ENCODE measurements around the gene ACVR1.
"Not testable (repeated sequence)": the region's sequence is repeated elsewhere in the genome, so short reads cannot be mapped to it uniquely, and the experiment has no call there.

ACVR1 gene

DNA sequence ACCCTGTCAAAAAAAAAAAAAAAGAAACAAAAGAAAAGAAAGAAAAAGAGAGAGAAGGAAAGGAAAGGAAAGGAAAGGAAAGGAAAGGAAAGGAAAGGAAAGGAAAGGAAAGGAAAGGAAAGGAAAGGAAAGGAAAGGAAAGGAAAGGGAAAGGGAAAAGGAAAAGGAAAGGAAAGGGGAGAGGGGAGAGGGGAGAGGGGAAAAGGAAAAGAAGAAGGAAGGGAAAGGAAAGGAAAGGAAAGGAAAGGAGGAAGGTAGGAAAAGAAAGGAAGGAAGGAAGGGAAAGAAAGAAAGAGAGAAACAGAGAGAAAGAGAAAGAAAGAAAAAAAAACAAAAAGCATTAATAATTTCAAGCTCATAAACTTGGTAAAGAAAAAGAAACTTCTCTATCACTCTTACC lies 49.5 kb downstream of the ACVR1 start:
- not testable (repeated sequence) for DNase-seq (ENCODE audit: low spot score)

DNA sequence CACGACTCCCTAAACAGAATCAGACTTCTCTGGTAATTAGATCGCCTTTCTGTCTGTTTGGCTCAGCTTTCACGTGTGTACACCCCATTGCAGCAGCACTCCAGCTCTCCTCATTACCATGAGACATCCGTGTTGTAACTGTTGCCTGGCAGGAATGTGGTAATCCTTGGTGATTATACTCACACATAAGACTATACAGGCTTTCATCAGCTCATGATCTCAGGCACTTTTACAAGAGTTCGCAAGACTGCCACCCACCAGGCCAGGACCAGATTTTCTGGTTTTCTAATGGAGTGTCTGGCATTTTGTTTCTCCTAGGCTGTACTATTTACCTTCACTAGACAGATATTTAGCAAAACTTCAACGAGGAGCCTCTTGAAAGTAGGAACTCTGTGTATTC lies 50.2 kb downstream of the ACVR1 start:
- DNase-seq (ENCODE audit: low spot score), result no peak

DNA sequence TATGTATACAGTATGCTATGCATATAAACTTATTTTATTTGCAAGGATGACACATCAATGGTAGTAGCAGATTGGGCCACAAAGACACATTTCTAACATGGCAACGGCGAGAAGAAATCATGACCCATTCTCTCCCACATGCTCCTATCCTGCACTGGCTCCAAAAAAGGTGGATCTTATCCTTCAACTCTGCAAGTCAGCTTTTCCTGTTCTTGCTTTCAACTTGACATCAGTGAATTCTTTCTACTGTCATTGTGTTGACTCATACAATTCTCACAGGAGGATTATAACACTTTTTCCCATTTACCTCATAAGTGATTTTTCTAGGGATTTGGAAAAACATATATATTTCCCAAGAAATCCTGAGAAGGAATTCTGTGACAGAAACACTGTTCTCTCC lies 53.1 kb downstream of the ACVR1 start:
- DNase-seq (ENCODE audit: low spot score), result no peak

DNA sequence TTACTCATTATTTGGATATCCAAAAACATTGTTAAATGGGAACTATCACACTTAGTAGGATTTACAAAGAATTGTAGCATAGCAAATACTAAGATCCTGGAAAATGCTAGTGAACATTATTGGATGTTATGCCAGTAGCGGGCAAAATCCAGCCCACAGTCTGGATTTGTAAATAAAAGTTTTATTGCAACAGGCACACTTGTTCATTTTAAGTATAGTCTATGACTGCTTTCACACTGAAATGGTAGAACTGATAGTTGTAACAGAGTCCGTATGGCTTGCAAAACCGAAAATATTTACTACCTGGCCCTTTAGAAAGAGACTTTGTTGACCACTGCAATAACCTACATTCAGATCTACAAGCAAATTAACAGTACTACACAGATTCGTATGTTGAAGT lies 53.6 kb downstream of the ACVR1 start:
- DNase-seq (ENCODE audit: low spot score), result no peak

DNA sequence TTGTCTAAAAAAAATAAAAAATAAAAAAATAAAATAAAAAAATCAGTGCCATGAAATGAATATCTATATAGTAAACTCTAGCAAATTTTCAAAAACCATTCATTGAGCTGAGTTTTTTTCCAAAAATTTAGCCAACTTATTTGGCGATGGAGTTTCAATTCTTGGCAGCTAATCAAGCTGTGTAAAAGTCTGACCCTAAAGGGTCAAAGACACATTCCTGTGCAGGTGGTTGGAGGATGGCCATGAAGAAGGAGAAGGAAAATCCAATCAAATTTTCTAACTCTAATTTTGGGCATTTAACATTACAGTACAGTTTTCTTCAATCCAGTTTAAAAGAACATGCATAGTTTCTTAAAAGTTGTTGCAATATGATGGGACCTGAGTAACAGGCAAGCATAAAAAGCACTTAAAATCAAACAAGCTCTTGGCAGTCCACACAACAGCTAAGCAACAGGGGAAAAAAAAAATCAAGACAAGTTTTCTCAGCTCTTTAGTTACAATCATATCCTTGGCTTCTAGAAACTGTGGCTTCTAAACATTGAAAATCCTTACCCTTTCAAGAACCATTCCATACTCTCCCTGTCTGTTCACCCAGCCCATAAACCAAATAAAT lies 54.5 kb downstream of the ACVR1 start:
- no peak for DNase-seq (ENCODE audit: low spot score)

DNA sequence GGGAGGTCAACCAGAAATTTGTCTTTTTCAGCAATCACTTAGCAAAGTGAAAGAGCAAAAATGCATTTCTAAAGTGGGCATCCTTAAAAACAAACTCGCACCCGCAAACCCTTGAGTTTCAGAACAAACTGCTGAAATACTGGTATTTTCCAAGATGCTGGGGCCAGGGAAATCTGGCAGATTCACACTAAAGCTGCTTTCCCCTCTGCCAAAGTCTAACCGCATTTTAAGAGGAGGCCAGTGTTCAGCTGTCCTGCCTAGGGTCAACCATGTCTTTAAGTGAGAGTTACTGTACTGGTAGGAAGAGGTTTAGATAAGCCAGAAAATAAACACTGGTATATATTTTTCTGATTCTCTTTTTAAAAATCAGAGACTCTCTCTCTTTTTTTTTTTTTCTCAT lies 55.9 kb downstream of the ACVR1 start:
- no peak for DNase-seq (ENCODE audit: low spot score)

DNA sequence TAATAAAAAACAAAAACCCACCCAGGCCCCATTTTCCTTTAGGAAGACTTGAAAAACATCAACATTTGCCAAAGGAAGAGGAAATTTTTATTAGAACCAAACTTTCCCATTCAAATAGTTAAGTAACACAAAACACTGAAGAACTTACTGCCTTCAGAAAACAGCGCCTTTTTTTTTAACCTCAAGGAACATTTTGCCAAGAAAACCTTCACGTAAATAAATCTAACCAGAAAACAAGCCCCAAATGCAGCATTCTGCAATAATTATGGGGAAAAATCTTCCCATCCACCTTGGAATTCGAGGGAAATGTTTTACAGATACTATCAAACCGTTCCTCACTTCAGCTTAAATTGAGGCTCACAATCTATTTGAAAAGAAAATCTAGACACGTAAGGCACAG lies 56.4 kb downstream of the ACVR1 start:
- DNase-seq (ENCODE audit: low spot score), result no peak

DNA sequence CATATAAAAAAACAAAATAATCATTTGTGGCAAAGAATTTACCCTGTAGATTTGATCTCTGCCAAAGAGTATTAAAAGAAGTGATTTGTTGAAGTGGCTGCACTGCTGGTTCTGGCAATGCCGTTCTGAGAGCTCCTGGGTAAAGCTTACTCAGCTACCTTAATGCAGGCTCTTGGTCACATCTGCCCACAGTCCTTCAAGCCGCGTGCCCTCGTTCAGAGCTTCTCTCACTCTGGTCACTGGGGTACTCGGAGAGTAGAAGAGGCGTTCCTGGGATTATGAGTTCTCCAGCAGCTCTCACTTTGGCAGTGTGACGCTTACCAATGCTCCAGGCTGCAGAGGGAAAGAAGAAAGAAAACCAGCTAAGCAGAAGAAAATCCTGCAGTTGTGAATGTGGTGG lies 57.9 kb downstream of the ACVR1 start:
- DNase-seq (ENCODE audit: low spot score), result no peak

DNA sequence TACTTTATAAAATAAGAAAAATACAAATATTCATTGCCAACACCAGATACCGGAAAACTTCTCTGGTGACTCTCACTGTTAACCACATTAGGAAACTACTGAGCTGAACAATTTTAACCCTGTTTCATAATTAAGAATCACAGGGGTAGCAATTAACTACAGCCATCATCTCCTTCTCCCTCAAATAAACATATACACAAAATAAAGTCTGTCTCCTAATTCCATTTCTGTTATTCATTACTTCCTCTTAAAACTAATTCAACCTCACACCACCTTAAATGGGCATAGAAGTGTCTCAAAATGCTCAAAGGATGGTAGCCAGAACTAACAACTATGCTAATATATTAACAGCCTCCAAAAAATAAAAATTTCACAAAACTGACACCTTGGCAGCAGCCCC lies 60.7 kb downstream of the ACVR1 start:
- DNase-seq (ENCODE audit: low spot score), result no peak

DNA sequence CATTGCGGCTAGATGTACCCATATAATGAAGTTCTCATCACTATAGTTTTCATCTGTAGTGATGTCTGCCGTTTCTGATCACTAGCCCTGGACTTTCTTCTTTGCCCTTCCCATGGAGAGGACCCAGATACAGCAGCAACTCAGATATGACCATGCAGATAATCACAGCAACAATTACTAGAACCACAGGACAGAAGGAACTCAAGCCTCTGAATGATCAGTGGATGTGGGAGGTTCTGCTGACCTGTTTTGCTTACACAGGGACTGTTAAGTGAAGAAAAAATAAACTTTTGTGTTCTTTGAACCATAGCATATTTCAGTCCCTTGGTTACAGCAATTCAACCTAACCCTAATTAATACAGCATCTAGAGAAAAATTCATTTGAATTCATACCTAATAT lies 62.7 kb downstream of the ACVR1 start:
- DNase-seq (ENCODE audit: low spot score), result no peak

DNA sequence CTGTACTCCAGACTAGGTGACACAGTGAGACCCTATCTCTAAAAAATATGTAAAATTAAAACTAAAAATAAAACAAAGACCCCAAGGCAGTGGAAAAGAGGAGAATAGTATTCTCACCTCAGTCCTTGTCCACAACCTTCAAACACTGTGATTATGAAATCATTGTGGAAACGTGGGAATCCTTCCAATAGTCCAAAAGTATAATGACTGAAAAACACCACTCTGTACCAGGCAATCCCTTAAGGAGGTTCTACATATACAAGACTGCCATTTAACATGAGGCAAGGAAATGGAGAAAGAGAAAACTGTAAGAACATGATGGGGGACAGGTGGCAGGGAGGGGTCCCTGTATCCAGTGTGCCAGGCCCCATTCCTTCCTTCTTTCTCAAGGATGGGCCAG lies 66.1 kb downstream of the ACVR1 start:
- DNase-seq (ENCODE audit: low spot score), result no peak

DNA sequence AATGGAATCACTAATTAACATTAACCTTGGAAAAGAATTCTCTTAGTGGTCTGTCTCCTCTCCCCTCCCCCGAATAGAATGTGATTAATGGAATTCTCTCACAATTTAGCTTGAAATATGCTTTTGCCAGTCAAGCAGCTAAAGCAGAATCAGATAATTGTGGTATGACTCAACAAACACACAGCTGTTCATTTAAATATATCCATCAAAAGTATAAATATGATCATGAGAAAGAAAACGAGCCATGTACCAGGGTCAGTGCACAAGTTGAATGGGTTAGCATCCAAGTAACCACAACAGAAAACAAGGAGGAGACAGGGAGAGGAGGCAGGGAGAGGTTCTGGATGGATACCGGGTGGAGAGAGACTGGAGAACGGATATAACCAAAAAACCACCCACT lies 66.9 kb downstream of the ACVR1 start:
- no peak for DNase-seq (ENCODE audit: low spot score)

DNA sequence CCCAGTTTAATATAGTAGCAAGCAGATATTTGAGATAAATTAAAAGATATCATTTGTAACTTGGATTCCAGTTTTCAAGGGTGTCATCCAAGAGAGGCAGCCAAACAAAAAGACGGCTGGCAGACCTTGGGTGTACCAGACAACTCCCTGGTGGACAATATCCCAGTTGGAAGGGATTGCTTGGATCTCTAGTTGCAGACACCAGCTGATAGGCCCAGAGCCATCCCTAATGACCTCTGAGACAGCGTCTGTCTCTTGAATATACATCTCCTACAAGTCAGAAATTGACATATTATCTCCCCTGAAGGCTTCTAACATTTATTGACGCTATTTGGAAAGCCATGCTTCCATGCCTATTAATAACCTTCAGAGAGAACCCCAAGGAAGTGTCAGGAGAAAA lies 67.7 kb downstream of the ACVR1 start:
- DNase-seq (ENCODE audit: low spot score), result no peak

DNA sequence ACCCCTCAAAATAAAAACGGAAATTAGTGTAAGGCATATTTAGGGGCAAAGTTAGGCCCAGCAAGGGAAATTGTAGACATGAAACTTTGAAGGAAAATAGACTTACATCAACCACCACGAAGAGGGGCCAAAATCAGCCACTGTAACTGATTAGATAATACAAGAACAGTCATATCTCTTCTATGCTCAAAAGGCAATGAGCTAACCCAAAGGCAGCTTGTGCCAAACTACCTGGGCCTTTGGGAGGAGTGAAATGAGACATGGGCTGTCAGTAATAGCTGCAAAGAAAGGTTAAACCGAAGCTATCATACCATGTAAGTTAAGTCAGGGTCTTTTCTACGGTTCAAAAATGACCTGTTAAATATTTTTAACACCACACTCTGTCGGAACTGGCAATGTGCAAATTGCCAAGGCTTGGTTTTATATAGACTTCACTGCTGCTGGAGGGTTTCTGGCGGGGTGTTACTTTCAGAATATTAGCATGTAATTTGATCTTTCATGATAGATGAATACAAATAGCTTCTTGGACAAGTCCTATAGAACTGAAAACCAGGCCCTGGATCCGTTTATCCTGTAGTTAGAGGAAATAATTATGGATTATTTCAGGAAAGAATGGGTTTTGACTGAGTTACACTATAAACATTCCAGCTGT lies 69.6 kb downstream of the ACVR1 start:
- no peak for DNase-seq (ENCODE audit: low spot score)

DNA sequence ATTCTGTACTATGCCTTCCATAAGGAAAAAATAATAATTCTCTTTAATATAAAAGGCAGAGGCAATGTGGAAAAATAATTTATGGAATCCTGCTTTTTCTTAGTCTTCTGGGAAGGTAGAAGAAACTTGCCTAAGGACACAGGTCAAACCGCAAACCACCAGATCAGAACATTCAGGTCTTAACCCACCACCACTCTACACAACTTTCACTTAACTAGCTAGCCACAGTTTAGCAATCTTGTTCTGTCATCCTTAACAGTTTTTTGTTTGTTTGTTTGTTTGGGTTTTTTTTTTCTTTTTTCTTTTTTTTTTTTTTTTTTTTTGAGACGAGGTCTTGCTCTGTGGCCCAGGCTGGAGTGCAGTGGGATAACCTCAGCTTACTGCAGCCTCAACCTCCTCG lies 70.6 kb downstream of the ACVR1 start:
- no peak for DNase-seq (ENCODE audit: low spot score)

DNA sequence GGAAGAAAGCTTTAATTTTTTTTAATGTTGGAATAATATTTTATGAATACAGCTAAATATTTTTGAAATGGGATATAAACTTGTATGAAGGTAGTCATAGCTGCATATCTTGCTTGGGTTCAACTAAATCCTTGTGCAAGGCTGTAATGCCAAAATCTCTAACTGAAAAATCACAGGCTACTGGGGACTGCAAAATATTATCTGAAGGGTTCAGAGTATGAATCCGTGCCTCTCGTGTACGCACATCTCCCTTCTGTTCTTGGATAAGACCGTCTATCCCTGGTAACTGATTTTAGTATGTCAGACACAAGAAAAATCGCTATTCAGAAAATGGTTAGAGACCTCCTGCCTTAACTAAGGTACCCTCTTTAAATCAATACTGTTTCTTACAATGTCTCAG lies 71.8 kb downstream of the ACVR1 start:
- no peak for DNase-seq (ENCODE audit: low spot score)

DNA sequence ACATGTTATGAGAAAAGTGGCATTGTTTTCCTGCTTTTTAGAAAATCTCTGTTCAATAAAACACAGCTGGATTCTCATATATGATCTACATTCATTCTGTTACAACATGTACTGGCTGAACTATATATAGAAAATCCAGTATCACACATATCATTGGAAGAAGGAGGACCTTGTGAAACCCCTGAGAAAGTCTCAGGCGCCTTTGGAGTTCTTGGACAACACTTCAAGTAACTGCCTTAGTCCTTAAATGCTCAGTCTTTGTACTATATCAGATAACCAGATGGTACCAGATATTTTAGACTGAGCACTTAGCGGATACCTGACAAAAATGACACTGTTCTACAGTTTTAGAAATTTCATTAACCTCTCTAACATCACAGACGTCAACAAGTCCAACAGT lies 72.2 kb downstream of the ACVR1 start:
- no peak for DNase-seq (ENCODE audit: low spot score)

DNA sequence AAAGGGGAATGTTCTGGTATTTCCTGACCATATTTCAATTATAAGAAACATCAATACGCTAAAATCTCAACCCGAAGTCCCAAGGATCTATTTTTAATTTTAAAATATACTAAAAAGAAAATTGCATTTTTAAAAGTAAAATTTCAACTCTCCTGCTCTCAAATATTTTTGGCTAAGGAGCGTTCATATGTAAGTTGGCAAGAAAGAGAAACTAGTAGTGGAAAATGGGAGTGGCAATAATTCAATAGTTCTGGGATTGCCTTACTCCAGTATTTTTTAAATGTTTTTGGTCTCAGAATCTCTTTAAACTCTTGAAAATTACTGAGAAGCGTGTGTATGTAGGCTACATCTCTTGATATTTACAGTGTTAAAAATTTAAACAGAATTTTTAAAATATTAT lies 72.7 kb downstream of the ACVR1 start:
- no peak for DNase-seq (ENCODE audit: low spot score)

DNA sequence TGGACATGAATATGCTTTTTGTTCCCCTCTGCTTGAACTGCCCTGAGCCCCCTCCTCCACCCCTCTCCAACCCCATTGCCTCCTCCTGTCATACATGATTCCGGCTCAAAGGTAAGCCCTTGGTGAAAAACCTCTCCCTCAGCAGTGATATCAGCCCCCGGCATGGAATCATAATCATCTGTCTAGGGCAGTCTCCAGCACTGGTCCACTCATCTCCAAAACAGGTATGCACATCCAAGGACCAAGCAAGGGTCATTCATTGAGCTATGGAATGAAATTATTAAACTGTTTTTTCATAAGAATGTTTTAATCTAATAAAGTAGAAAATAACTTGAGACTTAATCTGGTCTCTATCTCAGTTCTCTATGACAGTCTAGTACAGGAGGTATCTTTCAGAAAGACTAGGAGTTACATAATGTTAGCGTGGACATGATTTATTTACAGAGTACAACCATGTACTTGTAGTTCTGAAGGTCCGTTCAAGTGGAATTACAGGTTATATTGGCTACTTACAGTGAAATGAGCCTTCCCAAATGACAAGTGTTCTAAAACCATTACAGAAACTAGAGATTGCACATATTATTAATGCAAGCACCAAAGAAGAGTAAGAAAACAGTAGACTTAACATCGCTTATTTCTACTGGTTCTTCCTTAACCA lies 75.2 kb downstream of the ACVR1 start:
- DNase-seq (ENCODE audit: low spot score), result no peak

DNA sequence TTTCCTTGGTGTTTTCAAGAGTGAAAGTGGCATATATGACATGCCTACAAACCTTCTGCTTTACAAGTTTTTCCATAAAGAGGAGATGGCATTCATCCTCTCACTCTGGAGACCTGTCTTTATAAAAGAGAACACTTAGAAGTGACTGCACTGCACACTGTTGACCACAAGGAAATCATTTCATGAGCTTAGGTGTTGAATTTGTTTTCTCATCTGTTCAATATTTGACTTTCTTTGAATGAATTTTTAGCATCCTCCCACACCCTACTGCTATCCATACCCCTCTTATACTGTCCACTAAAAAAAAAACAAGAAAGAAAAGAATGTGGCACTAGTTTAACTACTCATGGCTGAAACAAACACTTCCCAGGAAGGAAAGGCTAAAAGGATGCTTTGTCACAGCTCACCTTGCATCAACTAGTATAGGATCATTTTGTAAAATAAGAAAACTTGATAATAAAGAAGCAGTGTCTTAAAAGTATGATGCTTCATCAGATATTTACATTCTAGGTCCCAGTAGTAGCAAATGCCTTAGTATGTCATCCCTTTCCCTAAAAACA lies 83.0 kb downstream of the ACVR1 start:
- DNase-seq (ENCODE audit: low spot score), result no peak

DNA sequence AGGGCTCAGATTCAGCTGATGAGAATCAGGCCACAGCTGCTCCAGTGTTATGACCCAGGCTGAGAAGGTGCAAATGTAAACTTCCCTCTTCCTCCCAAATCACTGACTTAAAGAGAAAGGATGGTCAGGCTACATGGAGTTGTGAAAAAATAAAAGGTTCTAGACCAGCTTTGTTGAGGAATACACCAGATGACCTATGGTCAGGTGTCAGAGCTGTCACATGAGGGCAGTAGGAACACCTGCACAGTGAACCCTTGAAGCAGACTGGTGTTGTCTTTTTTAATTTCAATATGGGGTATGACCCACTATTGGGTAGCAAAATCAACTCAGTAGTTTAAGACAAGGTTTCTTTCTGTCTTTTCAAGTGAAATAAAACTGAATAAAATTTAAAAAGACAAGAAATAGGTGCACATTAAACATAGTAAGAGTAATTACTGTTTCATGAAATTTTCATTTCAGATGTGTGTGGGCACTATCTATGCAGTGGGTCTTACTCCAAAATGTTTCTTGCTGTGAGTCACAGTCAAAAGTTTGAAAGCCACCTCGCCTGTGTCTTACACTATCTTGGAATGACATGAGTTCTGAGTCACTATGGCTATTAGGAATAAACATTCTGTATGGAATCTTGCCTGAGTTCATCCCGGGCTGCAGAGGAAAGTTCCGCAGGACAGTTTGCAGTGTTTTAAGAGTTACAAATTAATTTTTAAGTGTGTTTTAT lies 83.6 kb downstream of the ACVR1 start:
- DNase-seq (ENCODE audit: low spot score), result no peak

DNA sequence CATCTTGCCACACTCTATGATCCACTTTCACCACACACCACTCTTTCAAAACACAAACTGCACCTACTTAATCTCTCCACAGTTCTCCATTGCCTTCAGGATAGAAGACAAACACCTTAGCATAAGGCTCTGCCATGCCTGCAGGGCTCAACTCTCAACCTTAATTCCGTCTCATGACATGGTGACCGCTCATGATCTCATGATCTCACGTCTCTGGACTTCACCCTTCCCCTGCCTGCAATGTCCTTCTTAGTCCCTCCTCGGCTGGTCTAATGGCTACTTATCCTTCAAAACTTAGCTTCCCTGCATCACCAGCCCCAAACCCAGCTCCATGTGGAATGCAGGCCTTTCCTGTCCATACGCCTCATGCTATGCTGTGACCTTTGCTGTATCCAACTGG lies 85.3 kb downstream of the ACVR1 start:
- DNase-seq (ENCODE audit: low spot score), result no peak

DNA sequence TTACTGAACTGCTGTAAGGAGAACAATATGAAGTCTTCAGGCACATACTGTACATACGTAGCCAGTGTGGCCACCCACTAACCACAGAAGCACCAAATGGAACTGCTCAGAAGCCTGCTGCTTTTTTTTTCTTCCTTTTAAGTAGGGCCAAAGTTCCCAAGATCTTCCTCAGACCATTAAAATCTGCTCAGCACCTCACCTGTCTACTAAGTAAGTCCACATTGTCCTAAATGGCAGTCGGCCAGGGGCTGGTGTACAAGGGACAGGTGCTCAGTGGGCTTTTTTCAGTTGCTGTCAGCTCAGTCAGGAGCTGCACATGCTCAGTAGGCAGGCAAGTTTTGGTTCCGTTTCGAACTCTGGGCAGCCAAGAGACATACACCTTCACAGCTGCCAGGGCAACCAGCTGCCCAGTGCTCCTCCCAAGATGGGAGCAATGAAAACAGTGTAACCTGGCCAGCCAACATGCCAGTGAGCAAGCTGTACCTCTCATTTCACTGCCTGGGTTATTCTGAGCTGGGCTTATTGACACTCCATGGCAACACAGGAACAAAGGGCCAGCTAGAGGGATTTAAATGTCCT lies 86.1 kb downstream of the ACVR1 start:
- no peak for DNase-seq (ENCODE audit: low spot score)

All from CD4-positive, alpha-beta T cell treated with Interleukin-15 for 4 hours (primary cell).